GM21576 (cell line): ENCODE results near the gene SNCAIP.

Source experiments
- ATAC-seq: cut with Tn5 transposase; IDR thresholded peaks from one replicate; pipeline ENCODE4 v1.9.1; 2021; ENCODE audit warnings: mild to moderate bottlenecking, moderate library complexity; ENCODE audit not compliant: unreplicated experiment

The SNCAIP gene

GRCh38 chr5:122492675-122493074, 180.6 kb downstream of the SNCAIP start:
- no peak for ATAC-seq

- no peak for ATAC-seq
Measured at GRCh38 chr5:122493091-122494021, 181.3 kb downstream of the SNCAIP start.

GRCh38 chr5:122494109-122494508, 182.1 kb downstream of the SNCAIP start:
- ATAC-seq, result no peak

DNA sequence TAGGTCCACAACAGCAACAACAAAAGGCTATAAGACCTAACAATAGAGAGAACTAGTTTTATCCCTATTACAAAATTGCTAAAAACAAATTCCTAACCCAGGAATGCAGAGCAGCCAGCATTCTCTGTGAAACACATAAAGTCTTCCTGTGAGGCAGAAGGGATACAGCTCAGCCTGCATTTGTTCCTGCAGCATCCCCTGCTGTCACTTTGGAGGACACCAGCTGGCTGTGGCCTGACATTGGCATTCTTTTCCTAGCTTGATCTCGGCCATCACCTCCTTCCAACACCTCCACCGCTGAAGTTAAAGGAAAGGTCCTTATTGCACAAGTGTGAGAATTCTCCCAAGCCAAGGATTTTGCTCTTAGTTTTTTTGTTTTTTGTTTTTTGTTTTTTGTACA, 186.1 kb downstream of the SNCAIP start:
- no peak for ATAC-seq

DNA sequence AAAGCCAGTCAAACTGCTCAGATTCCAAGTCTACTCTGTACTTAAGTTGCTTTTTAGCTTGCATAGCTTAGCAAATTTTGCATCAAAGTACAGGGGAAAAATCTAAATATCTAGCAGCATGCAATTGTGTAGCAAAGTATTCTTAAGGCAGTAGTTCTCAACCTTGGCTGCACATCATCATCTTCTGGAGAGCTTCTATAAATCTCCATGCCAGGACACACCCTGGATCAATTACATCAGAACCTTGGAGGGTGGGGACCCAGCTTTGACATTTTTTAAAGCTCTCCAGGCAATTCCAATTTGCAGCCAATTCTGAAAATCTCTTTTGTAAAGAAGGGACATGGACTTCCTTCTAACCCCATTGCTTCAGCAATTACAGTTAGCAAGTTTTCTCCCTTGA, 187.5 kb downstream of the SNCAIP start:
- no peak for ATAC-seq

DNA sequence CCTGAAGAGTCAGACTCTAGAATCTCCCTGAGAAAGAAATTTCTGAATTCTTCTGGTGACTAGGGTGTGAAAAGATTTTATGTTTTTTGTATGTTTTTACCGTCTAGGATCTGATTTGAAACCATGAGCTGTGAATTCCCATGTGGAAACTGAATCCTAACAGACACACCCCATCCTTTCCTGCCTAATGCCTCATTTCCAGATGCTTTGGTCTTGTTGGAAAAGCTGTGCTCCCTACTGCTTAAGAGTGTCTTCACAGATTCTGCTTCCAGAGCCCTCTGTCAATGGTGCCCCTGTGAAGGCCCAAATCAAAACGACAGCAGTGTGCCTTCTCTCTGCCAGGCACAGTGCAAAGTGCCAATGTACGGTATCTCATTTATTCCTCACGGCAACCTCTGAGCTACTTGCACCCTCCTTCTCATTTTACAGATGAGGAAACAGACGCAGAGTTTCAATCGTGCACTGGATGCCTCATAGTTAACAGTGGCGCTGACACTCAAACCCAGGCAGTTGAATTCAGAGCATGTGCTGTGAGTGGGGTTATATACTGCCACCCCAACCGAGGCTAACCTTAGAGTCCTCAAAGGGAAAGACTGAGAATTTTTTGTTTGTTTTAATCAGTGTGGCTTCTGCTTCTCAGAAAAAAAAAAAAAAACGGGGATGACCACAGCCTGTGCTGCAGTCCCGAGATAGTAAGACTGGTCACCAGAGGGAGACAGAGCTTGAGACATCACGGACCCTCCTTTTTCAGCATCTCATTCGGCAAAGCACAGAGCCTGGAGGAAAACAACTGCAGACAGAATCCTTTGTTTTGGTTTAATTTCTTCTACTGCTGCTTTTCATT, 188.4 kb downstream of the SNCAIP start:
- no peak for ATAC-seq

- no peak for ATAC-seq
Measured at GRCh38 chr5:122501089-122501435, 189.0 kb downstream of the SNCAIP start.

- no peak for ATAC-seq
Measured at GRCh38 chr5:122507045-122507444, 195.0 kb downstream of the SNCAIP start.

DNA sequence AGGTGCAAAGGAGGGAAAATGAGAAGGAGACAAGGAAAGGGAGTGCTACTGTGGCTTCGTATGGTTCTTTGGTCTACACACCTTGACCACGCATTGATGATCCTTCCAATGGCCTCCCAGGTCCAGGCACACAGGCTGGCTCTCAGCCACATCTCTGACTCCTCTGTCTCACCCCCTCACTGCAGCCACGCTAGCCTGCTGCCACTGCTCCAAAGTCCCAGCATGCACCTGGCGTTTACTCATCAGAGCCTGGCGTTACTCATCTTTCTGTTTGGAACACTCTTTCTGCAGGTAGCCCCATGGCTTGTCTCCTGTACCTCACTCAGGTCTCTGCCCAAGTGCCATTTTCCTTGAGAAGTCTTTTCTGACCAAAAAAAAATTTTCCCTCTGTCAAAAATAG, 195.5 kb downstream of the SNCAIP start:
- no peak for ATAC-seq

DNA sequence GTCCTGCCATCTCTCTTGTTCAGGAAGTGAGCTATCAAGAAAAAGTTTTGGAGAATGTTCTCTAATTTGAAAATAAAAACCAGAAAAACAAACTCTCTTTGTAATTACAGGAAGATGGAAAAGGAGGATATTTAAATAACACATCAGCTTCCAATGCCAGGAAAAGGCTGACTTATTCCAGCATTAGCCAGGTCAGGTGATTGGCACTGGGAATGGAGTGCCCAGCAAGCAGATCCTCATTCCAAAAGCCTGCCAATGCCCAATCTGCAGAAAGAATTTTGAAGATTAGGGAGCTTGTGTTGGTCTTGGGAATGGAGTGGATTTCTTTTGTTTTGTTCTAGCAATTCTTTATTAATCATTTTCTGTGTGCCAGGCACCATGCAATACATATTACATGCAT, 196.6 kb downstream of the SNCAIP start:
- ATAC-seq, result no peak
